Measurements from ENCODE around the gene CTSK. TPM values are rescaled to one million over a fixed set of nuclear protein-coding genes. Genes with fewer than 3 reads are reported as not detected.
"Not testable (repeated sequence)": the region's sequence is repeated elsewhere in the genome, so short reads cannot be mapped to it uniquely, and the experiment has no call there.

The CTSK gene
- total RNA-seq, 1 donor from 2014 or later, result 6.6 TPM

- no peak overlapping the region for H3K27ac Mint-ChIP-seq
- no peak for TF ChIP-seq CTCF (IDR thresholded peaks at IDR 0.05; ENCODE audit: unreplicated experiment)
- H3K9me3 Mint-ChIP-seq (ENCODE audit: low read depth), result no peaks in the 10 kb centered on the region
Measured at GRCh38 chr1:150804671-150805070, 3.4 kb downstream of the CTSK start.

GRCh38 chr1:150799089-150799488 lies 9.0 kb downstream of the CTSK start:
- no peak for DNase-seq (ENCODE audit: low spot score, unreplicated experiment)
- H3K9me3 Mint-ChIP-seq (ENCODE audit: low read depth), result no peaks in the 10 kb centered on the region
- H3K4me1 Mint-ChIP-seq (ENCODE audit: low read depth), result peaks cover 2% of the 10 kb centered on the region
- no peak overlapping the region for H3K27ac Mint-ChIP-seq
- H3K27me3 Mint-ChIP-seq, result no peaks in the 10 kb centered on the region
- H3K4me3 Mint-ChIP-seq (ENCODE audit: low read depth), result no peak overlapping the region
- H3K36me3 Mint-ChIP-seq (ENCODE audit: insufficient read depth), result peaks cover 4% of the 10 kb centered on the region
- TF ChIP-seq CTCF (IDR thresholded peaks at IDR 0.05; ENCODE audit: unreplicated experiment), result no peak

More at GRCh38 chr1:150804671-150805070, 3.4 kb downstream of the CTSK start:
- no peak for DNase-seq (ENCODE audit: low spot score, unreplicated experiment)
- peaks cover 8% of the 10 kb centered on the region for H3K4me1 Mint-ChIP-seq (ENCODE audit: low read depth)
- H3K27me3 Mint-ChIP-seq, result peaks cover 16% of the 10 kb centered on the region
- H3K4me3 Mint-ChIP-seq (ENCODE audit: low read depth), result no peak overlapping the region
- peaks cover 2% of the 10 kb centered on the region for H3K36me3 Mint-ChIP-seq (ENCODE audit: insufficient read depth)

GRCh38 chr1:150798525-150798924 lies 9.5 kb downstream of the CTSK start:
- Mint-ChIP-seq H3K27ac (no peak overlapping the region), H3K4me1 (ENCODE audit: low read depth) (no peaks in the 10 kb centered on the region), H3K9me3 (ENCODE audit: low read depth) (no peaks in the 10 kb centered on the region), H3K27me3 (no peaks in the 10 kb centered on the region), H3K4me3 (ENCODE audit: low read depth) (no peak overlapping the region), H3K36me3 (ENCODE audit: insufficient read depth) (peaks cover 4% of the 10 kb centered on the region)
- no peak for DNase-seq (ENCODE audit: low spot score, unreplicated experiment)
- no peak for TF ChIP-seq CTCF (IDR thresholded peaks at IDR 0.05; ENCODE audit: unreplicated experiment)

GRCh38 chr1:150796374-150796773 lies 11.7 kb downstream of the CTSK start:
- no peak for DNase-seq (ENCODE audit: low spot score, unreplicated experiment)
- Mint-ChIP-seq H3K4me1 (ENCODE audit: low read depth) (no peaks in the 10 kb centered on the region), H3K9me3 (ENCODE audit: low read depth) (no peaks in the 10 kb centered on the region), H3K27ac (no peak overlapping the region), H3K27me3 (no peaks in the 10 kb centered on the region), H3K36me3 (ENCODE audit: insufficient read depth) (peaks cover 4% of the 10 kb centered on the region), H3K4me3 (ENCODE audit: low read depth) (no peak overlapping the region)
- no peak for TF ChIP-seq CTCF (IDR thresholded peaks at IDR 0.05; ENCODE audit: unreplicated experiment)

GRCh38 chr1:150793778-150794177 lies 14.3 kb downstream of the CTSK start:
- H3K27ac Mint-ChIP-seq; H3K36me3 Mint-ChIP-seq (ENCODE audit: insufficient read depth); H3K4me1 Mint-ChIP-seq (ENCODE audit: low read depth); DNase-seq (ENCODE audit: low spot score, unreplicated experiment); H3K9me3 Mint-ChIP-seq (ENCODE audit: low read depth); H3K27me3 Mint-ChIP-seq; H3K4me3 Mint-ChIP-seq (ENCODE audit: low read depth): not testable (repeated sequence)

GRCh38 chr1:150793221-150793620 lies 14.8 kb downstream of the CTSK start:
- H3K36me3 Mint-ChIP-seq (ENCODE audit: insufficient read depth), result peaks cover 4% of the 10 kb centered on the region
- TF ChIP-seq CTCF (IDR thresholded peaks at IDR 0.05; ENCODE audit: unreplicated experiment), result no peak
- no peaks in the 10 kb centered on the region for H3K27me3 Mint-ChIP-seq
- DNase-seq (ENCODE audit: low spot score, unreplicated experiment), result no peak
- H3K4me1 Mint-ChIP-seq (ENCODE audit: low read depth), result no peaks in the 10 kb centered on the region
- H3K27ac Mint-ChIP-seq, result no peak overlapping the region
- no peaks in the 10 kb centered on the region for H3K9me3 Mint-ChIP-seq (ENCODE audit: low read depth)
- no peak overlapping the region for H3K4me3 Mint-ChIP-seq (ENCODE audit: low read depth)

Measured in progenitor cell of endocrine pancreas (in vitro differentiated cells).